CD4-positive, alpha-beta T cell treated with Interleukin-10 for 1 hour (primary cell): ENCODE measurements around the gene ZDHHC4.

Experiments
- DNase-seq: peaks from one replicate; pipeline ENCODE4 v3.0.0-alpha.2; 2020

The ZDHHC4 gene

DNA sequence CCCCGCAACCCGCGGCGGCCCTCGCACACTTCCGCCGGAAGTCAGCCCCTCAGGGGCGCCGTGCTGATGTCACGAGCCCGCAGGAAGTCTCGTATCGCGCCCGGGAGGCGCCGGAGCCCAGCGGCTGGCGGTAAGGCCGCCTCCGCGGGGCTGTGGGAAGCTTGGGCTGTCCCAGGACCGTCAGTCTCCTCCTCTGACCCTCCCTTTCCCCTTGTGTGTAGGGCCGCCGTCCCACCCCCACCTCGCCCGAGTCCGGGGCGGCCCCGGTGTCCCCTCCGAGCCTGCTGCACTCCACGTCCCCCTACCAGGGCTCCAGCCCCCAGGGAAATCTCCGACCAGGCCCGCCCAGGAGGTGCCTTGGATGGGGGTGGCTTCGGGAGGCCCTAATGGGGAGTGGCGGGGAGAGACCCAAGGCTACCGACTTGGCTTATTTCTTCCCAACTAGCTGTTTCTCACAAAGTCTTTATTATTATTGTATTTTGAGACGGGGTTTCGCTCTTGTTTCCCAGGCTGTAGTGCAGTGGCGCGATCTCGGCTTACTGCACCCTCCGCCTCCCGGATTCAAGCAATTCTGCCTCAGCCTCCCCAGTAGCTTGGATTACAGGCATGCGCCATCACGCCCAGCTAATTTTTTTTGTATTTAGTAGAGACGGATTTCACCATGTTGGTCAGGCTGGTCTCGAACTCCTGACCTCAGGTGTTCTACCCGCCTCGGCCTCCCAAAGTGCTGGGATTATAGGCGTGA, at the start of gene ZDHHC4:
TSS of gene ZDHHC4 (plus strand) at position 86 of the 745 bp plus-strand sequence. CDS start 3,108 bp downstream, outside the sequence.
- DNase-seq: peak; percentile 88

DNA sequence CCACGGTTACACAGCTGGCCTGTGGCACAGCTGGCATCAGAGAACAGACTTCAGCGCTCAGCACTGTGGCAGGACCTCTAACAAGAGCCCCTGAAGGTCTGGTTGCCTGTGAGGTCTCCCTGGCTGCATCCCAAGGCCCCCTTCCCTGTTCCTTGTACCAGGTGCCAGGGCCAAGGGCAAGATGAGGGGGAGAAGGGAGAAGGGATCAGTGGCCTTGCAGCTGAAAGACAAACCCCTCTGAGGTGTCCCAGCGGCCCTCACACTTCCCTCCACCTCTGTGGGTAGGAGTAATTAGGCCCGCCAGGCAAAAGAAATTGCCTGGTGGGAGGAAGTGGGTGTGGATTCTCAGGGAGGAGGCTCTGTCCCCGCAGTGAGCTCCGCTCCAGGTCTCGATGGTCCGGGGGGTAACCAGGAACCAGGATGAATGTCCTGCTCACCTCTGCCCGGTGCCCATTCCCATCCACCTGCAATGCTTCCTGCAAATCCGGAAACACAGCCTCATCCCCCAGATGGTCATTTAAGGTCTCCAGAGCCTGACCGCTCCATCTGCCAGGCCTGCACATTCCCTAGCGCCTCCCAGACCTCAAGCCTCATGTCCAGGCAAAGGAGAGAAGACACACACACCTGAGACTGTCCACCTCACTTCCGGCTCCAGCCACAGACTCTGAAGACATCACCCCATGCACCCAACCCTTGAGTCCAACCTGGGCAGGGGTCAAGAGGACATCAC, 48.7 kb upstream of the ZDHHC4 start:
- DNase-seq: no peak

DNA sequence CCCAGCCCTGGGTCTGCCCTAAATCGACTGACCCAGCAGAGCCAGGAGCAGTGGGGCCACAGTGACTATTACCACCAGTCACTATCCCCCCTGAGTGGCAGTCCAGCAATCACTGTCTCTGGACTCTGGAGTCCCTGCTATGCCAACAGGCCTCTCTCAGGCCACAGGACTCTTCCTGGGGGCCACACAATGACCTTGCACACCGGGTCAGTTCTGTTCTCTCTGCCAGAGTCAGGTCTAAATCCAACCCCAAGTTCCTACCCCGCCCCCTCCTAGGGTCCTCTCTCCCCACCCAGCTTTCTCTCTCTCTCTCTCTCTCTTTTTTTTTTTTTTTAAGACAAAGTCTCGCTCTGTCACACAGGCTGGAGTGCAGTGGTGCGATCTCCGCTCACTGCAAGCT, 47.6 kb upstream of the ZDHHC4 start:
- no peak for DNase-seq

DNA sequence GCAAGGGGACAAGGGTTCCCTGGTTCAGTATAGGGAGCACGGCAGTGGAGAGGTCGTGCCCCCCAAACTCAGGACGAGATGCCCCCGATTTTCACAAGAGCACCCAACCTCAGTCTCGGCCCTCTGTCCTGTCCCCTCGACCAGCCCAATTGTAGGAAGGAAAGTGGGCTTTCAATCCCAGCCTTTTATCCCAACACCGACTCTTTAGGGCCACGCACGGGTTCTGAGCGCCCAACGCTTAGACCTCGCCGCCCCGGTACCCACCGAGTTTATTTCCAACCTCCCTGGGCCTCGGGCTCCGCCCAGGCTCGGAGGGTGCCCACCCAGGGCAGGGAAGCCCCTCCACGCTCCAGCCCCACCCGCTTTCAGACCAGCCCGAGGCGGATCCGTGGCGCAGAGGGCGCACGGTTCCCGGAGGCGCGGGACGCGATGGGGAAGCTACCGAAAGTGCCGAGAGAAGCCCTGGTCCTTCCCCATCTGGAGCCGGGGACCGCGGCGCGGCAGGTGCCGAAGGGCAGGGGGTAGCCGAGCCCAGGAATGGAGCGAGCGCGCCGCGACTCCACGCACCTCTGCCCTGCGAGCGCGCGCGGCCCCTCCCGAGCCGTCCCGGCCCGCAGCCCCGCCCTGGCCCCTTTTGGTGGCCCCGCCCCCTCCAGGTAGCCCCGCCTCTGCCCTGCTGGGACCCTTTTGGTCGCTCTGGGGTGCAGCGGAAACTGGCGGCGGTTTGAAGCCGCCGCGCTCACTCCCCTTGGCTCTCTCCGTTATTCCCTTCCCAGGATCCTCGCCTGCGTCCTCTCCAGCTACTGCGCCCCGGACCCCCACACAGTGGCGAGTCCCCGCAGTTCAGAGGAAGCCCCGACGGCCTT, 46.4 kb upstream of the ZDHHC4 start:
- peak; percentile 70 for DNase-seq

DNA sequence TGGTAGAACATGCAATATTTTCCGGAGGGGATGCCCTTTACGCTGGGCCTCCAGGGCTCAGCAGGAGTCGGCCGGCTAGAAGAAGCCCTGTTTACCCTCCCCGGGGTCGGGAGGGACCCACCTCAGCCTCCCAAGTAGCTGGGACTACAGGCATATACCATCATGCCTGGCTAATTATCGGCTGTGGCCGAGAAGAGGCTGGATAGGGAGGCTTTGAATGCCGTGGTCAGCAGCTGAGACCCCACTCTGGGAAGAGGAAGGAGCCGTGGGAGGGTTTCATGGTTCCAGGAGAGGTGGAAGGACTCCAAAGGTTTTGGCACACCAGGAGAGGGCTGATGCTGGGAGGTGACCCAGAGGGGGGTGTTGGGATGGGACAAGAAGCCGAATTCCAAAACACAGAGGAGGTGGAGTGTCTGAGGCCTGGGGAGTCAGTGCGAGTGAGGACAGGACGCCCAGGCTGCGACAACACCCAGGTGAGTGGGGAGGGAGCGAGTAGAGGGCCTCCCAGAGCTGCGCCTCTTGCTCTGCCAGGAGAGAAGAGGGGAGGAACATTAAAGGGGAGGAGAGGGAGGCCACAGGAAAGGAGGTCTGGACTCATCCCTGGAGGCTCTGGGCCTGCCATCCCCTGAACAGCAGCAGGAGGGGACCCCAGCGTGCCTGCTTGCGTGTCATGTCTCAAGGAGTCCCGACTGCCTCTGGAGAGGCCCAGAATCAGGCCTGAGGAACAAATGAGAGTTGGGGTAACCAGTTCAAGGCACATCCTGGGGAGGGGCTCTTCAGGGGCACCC, 45.6 kb upstream of the ZDHHC4 start:
- DNase-seq: no peak

DNA sequence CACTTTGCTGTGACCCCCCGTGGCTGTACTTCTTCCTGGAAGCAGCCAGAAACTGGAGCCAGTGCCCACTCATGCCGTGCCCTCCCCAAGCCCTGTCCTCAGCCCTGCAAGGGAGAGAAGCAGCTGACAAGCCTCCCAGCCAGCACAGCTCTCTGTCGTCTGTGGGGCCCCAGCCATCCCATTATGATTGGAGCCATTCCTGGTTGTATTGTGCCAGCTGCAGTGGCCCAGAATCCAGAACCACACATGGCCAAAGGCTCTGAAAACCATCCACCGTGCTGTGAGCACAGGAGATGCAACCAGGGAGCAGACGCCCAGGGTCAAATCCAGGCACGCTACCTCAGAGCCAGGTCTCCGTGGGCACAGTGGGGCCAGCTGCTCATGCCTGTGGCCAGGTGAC, 44.7 kb upstream of the ZDHHC4 start:
- DNase-seq: no peak

DNA sequence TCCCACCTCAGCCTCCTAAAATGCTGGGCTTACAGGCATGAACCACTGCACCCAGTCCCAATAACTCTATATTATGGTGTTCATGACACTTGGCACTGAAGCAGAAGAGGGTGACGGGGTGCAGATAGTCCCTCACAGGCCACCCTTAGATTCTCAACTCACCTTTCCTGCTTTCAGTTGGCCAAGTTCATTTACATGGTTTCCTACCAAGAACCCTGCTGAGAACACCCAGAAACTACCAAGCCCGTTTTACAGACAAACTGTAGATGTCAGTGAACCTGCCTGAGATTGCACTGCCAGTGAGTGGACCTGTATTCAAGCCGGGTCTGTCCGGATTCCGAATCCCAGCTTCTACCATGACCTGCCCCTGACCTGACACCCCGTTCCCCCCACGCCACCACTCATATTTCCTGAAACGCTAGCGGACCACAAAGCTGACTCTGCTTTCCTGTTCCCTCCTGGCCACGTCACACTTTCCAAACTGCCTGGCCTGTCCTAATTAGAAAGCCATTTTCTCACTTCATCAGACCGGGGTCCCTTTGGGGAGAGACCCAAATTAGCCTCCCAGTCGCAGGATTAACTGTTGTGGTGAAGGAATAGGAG, 43.3 kb upstream of the ZDHHC4 start:
- no peak for DNase-seq

DNA sequence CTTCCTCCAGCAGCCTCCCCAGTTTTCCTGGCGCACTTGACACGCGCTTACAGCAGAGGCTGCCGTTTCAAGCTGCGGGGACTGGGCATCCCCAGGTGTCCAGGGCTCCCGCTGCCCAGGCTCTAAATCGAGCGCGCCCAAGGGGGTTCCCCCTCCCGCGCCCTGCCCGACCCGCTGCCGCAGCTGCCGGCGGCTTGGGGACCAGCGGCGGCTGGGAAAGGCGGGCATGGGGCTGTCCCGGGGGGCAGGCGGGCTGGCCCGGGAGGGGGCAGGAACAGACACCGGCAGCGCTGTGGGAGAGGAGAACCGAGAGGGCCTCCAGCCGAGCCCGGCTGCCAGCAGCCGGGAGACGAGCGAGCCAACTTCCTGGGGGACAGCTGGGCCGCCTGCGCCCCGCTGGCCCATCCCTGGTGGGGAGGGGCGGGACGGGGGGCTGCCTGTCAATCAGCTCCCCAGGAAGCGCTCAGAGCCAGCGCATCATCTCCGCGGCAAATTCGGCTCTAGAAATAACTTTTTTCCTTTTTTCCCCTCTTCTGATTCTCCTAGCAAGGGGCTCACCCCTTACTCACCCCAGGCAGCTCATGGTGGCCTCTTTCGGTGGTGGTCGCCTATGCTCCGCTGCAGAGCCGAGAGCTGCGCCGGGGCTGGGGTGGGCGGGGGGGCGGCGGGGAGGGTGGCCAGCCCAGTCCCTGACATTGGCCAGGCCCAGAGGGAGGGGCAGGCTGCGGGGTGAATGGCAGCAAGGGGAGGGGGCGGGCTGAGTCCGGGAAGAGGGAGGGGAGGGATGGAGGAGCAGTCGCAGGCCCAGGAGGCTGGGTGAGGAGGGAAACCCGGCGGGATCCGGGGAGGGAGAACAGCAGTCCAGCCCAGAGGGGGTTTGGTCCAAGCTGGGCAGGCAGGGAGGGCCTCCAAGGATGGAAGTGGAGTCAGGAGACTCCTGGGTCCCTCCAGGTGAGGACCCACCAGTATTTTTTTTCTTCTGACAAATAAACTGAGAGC, 40.7 kb upstream of the ZDHHC4 start:
- no peak for DNase-seq

DNA sequence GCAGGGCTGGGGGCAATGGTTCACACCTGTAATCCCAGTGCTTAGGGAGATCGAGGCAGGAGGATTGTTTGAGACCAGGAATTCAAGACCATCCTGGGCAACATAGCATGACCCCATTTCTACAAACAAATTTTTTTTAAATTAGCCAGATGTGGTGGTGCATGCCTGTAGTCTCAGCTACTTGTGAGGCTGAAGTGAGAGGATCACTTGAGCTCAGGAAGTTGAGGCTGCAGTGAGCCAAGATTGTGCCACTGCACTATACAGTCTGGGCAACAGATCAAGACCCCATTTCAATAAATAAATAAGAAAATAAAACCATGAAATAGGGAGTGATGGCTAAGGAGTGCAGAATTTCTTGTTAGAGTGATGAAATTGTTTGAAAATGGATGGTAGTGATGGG, 34.9 kb upstream of the ZDHHC4 start:
- DNase-seq: no peak

DNA sequence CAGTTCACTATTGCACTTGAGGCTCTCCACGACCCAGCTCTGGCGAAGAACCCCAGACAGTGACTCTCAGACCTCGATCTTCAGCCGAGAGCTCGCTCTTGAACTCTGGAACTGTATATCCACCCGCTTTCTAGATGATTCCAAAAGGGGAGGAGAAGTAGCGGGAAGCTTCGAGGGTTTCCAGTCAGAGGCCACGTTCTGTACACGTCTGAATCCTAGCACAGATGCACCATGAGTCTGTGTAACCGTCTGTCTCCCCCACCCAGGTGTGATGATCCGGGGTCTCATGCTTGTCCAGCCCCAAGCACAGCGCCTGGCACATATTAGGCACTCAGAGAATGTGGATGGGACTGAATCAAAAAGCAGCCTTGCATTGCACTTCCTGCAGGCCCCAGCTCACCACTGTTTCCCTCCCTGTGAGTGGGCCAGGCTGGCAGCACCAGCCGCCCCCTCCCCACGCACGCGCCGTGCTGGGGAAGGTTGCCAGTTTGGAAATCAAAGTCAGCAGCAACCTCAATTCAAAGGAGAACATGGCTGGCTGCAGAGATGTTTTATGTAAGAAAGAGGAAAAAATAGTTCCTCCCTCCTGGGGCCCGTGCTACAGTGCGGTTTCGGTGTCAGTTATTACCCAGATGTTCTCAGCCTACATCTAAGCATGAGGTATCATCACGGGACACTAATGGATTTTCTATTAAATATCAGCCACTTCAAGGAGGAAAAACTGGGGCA, 31.7 kb upstream of the ZDHHC4 start:
- no peak for DNase-seq

DNA sequence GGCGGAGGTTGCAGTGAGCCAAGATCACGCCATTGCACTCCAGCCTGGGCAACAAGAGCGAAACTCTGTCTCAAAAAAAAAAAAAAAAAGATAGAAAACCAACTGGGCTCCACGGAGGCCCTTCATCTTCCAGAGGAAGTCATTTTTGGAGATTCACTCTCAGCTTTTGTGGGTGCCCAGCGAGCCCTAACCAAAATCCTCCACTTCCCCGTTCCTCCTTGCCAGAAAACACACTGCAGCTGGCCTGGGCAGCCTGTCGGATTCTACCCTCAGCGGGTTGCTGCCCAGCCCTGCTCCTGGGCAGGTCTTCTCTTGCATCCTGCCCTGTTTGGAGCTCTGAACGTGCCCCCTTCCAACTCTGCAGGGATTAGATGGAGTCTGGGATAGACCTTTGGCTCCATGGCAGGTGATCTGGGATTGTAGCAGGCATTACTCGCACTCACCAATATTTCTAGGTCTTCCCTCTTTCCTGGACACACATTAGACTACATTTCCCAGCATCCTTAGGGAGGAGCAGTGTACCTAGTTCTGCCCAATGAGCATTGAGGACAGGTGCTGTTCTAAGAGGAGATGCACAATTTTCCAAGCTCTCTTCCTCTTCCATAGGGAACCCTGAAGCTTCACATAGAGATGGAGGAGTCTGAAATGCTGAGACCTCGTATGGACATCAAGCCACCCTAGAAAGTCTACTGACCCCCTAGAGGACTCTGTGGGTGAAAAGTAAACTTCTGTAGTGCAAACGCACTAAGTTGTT, 30.6 kb upstream of the ZDHHC4 start:
- DNase-seq: no peak

DNA sequence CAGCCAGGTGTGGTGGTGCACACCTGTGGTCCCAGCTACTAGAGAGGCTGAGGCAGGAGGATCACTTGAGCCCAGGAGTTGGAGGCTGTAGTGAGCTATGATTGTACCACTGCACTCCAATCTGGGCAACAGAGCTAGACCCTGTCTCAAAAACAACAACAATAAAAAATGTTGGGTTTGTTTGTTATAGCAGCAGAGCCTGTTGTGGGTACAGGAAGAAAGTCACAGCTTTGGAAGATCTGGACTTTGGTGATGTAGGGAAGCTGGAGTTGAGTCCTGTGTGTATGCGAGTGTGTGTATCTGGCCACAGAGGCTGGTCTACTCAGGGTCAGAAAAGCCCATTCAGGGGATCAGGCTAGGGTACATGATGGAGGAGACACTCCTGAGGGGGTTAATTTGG, 29.9 kb upstream of the ZDHHC4 start:
- no peak for DNase-seq

DNA sequence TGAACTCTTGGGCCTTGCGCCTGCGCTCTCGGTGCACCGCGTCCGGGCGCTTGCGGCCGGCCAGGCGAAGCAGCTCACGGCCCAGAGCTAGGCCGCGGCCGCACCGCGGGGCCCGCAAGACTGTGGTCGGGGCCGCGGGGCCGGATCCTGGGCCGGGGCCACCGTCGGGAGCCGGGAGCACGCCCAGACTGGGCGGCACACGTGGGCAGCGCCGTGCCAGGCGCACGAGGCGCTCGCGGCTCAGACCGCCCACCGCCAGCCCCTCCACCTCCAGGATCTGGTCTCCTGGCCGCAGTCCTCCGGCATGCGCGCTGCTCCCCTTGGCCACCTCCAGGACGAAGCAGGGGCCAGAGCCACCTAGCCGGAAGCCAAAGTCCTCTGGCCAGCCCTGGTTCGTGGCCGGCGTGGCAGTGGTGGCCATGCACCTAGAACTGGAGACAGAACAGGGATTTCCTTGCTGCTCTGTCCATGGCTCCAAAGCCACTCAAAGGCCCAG, 26.2 kb upstream of the ZDHHC4 start, which contains the start of gene GRID2IP:
TSS of gene GRID2IP (minus strand) at position 446 of the 496 bp plus-strand sequence. CDS start at position 421, 25 bp downstream.
- DNase-seq: no peak

DNA sequence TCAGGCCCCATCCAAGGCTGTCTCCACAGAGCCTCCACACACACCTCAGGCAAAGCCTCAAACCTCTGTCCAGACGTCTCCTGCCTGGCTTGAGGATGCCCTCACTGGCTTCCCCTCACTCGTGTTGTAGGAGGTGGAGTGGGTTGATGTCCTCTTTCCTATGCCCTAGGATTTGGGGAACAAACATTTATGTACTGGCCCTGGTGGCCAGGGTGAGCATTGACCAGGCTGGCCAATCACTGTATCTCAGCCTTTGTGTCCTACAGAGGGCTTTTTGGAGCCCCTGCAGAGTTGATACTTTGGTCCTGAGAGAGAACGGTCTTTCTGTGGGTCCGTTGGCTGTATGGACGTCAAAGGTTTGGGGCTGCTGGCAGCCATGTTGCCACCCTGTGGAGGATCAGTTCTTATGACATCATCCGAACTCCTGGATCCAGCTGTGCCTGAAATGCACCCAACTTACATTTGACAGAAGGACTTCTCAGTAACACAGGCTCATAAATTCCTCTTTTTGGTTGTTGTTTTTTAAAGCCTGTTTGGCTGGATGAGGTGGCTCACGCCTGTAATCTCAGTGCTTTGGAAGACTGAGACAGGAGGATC, 23.7 kb upstream of the ZDHHC4 start:
- no peak for DNase-seq

DNA sequence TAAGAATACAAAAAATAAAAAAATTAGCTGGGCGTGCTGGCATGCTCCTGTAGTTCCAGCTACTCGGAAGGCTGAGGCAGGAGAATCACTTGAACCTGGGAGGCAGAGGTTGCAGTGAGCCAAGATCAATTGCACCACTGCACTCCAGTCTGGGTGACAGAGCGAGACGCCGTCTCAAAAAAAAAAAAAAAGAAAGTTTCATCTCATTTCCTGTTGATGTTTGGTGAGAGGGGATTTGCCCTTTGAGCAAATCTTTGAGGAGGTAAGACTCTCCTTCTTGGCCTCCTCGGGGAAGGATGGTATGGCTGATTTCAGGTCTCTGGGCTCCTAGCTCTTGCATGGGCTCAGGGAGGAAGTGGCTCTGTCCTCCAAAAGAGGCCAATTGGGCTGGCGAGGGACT, 22.4 kb upstream of the ZDHHC4 start:
- no peak for DNase-seq

DNA sequence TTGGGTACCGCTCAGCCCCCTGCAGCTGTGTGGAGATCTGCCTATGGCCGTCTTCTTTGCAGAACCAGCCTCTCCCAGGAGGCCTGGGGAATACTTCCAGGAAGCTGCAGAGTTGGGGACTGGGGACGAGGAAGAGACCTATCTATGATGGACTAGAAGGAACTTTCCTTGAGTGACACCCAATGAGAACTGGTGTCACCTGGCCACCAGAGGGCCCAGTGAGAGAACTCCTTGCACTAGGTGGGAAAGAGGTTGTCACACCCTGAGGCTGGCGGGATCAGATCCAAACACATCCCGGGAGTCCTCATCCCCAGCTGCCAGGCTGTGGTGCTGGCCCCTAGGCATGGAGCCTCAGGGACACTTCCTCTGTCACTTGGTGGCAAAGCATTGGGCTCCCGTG, 21.1 kb upstream of the ZDHHC4 start:
- no peak for DNase-seq

DNA sequence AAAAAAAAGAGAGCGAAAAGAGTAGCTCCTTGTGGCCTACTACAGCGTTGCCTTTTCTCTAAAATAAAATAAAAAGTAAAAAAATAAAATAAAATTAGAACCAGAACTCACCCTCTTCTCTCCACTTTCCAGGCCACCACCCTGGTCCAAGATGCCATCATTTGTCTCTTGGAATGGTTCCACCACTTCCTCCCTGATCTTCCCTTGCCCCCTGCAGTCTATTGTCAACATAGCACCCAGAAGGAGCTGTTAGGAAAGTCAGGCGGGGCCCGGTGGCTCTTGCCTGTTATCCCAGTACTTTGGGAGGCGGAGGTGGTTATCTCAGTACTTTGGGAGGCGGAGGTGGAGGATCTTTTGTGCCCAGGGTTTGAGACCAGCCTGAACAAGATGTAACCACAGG, 18.4 kb upstream of the ZDHHC4 start:
- peak; percentile 25 for DNase-seq

DNA sequence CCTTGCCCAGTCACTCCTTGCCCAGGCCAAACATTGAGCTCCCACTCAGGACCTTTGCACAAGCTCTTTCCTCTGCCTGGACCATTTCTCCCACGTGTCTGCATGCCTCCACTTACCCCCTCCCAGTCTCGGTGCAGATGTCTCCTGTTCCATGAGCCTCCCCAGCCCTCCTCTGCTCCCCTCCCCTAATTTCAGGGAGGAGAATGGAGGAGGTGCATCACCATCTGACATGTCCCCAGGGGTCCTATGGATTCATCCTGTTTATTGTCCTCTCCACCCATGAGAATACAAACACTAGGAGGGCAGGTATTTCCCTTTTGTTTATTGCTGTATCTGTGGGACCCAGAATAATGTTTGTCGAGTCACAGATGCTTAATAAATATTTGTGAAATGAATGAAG, 17.4 kb upstream of the ZDHHC4 start:
- no peak for DNase-seq

DNA sequence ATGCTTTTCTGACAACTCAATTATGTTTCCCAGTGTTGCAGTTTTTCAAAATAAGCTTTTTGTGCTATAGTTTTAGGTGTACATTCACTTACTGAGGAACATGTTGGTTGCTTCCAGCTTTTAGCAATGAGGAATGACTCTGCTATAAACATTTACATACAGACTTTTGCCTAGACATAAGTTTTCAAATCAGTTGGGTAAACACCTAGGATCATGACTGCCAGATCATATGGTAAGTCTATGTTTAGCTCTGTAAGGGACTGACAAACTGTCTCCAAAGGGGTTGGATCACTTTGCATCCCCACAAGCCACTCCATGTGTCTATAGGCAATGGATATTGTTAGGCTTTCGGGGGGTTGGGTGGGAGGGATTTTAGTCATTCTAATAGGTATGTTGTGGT, 15.1 kb upstream of the ZDHHC4 start:
- no peak for DNase-seq
